Measurements from ENCODE around the gene TBC1D3G. TPM values are rescaled to one million over a fixed set of nuclear protein-coding genes. Genes with fewer than 3 reads are reported as not detected.
"Not testable (repeated sequence)": the region's sequence is repeated elsewhere in the genome, so short reads cannot be mapped to it uniquely, and the experiment has no call there.

The TBC1D3G gene
- not detected in 2 replicates for total RNA-seq (2014; rRNA removed)
- polyA plus RNA-seq (2012), result not detected

DNA sequence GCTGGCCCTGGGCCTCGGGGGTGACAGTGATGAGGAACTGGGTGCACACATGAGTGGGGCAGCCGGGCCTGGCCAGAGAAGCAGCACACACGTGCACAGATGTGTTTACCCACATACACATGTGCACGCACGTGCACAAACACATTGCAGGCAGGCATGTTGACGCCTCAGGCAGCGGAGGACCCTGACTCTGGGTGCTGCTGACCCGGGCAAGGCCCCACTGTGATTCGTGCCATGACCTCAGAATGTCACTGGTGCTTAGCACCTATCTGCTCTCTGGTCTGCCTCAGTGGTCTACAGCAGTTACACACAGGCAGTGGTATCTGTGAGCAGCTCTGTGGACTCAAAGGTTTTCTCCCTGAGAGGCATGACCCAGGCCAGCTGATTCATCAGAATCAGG lies at the start of gene TBC1D3G:
TSS of gene TBC1D3G (plus strand) at position 301 of the 400 bp plus-strand sequence. CDS start 1,528 bp downstream, outside the sequence.
- not testable (repeated sequence) for DNase-seq (ENCODE audit: low read depth)

DNA sequence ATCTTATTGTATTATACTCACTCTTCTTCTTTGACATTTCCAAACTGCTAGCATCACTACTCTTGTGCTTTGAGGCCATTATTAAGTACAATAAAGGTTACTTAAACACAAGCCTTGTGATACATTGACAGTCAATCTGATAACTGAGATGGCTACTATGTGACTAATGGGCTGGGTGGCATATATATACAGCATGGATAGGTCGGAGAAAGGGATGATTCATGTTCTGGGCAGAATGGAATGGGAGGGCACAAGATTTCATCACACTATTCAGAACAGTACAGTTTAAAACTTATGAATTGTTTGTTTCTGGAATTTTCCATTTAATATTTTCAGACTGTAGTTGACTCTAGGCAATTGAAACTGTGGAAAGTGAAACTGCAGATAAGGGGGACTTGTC lies 40.4 kb upstream of the TBC1D3G start:
- DNase-seq (ENCODE audit: low read depth), result not testable (repeated sequence)

- DNase-seq (ENCODE audit: low read depth), result not testable (repeated sequence)
Observed at GRCh38 chr17:36284219-36284618, 39.5 kb upstream of the TBC1D3G start.

DNA sequence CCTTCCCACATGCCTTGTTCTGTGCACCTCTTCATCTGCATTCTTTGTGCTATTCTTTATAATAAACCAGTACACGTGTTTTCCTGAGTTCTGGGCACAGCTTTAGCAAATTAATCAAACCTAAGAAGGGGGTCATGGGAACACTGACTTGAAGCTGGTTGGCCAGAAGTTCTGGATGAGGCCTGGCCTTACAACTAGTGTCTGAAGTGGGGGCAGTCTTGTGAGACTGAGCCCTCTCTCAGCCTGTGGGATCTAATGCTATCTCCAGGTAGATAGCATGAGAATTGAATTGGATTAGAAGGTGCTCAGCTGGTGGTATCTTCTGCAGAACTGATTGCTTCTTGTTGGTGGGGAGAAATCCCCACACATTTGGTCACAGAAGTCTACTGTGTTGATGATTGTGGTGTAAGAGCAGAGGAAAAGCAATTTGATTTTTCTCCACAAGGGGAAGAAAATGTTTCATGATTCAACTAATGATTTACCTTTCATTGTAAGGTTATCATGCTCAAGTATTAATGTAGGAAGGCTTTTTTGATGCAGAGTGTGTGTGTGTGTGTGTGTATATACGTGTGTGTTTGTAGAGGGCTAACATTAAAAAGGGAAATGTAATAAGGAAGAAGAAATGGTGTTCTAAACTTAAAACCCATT lies 33.6 kb upstream of the TBC1D3G start:
- DNase-seq (ENCODE audit: low read depth), result not testable (repeated sequence)

DNA sequence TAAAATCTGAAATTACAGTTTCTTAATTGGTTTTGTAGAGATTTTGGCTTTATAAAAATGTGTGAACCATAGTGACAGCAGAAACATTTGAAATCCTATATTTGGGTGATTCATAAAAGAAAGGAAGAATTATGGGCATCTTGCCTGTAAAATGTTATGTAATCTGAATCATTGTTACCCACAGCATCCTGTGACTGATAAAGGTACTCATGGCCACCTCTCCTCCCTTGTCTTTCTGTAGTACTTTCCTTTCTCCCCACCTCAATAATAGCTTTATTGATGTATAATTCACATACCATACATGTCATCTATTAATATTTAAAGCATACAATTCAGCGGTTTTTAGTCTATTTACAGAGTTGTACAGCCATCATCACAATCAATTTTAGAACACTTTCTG lies 28.5 kb upstream of the TBC1D3G start:
- DNase-seq (ENCODE audit: low read depth), result not testable (repeated sequence)

DNA sequence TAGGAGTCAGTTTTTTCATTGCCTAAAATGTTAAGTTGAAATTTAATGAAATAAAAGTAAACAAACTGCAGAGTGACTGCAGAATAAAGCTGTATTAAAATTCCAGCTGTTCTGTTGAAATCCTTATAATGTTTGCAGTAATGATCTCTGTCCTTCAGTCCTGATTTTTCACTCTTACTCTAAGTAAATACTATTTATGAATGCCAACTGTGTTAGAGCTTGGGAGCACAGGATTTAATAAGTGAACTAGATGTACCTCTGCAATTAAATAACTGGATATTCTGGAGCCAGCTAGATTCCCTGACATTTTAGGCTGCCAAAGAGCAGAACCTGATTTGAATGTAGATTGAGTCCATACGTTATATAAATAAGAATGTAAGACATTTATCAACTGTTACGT lies 7.9 kb upstream of the TBC1D3G start:
- DNase-seq (ENCODE audit: low read depth), result not testable (repeated sequence)

GRCh38 chr17:36362496-36362895 lies 38.8 kb downstream of the TBC1D3G start:
- not testable (repeated sequence) for DNase-seq (ENCODE audit: low read depth)

- DNase-seq (ENCODE audit: low read depth), result not testable (repeated sequence)
Observed at GRCh38 chr17:36375938-36376337, 52.3 kb downstream of the TBC1D3G start.

Other genes starting within 250 kb of the TBC1D3G start
- not detected in 2 replicates for gene CCL3, start 233.7 kb upstream of the TBC1D3G start, total RNA-seq (2014; rRNA removed)
- not detected in 2 replicates for gene CCL4, start 220.1 kb upstream of the TBC1D3G start, total RNA-seq (2014; rRNA removed)
- 1.4 TPM in 1 of 2 replicates, not detected in the other for gene TBC1D3B, start 147.2 kb upstream of the TBC1D3G start, total RNA-seq (2014; rRNA removed)
- not detected in 2 replicates for gene CCL3L1, start 127.1 kb upstream of the TBC1D3G start, total RNA-seq (2014; rRNA removed)
- not detected in 2 replicates for gene CCL4L2, start 112.8 kb upstream of the TBC1D3G start, total RNA-seq (2014; rRNA removed)
- gene TBC1D3I, start 59.3 kb upstream of the TBC1D3G start, total RNA-seq (2014; rRNA removed), result 0.23 TPM in 1 of 2 replicates, not detected in the other
- gene TBC1D3H, start 64.6 kb downstream of the TBC1D3G start, total RNA-seq (2014; rRNA removed), result not detected in 2 replicates
- gene ZNHIT3, start 162.8 kb downstream of the TBC1D3G start, total RNA-seq (2014; rRNA removed), result 42.8 and 51.3 TPM in 2 replicates
- gene MYO19, start 211.0 kb downstream of the TBC1D3G start, total RNA-seq (2014; rRNA removed), result 63.0 and 66.8 TPM in 2 replicates
- 11.1 and 12.5 TPM in 2 replicates for gene PIGW, start 211.1 kb downstream of the TBC1D3G start, total RNA-seq (2014; rRNA removed)
- gene GGNBP2, start 221.0 kb downstream of the TBC1D3G start, total RNA-seq (2014; rRNA removed), result 44.2 and 60.1 TPM in 2 replicates

All from LHCN-M2 (cell line).